Measurements from ENCODE around the gene STK32B. TPM values are rescaled to one million over a fixed set of nuclear protein-coding genes. Genes with fewer than 3 reads are reported as not detected.

The STK32B gene
- total and polyA plus RNA-seq, 2 donors (not counting 3 experiments of a cell fraction or from before 2014, with no cell fraction given), result 5.6 to 7.8 TPM

DNA sequence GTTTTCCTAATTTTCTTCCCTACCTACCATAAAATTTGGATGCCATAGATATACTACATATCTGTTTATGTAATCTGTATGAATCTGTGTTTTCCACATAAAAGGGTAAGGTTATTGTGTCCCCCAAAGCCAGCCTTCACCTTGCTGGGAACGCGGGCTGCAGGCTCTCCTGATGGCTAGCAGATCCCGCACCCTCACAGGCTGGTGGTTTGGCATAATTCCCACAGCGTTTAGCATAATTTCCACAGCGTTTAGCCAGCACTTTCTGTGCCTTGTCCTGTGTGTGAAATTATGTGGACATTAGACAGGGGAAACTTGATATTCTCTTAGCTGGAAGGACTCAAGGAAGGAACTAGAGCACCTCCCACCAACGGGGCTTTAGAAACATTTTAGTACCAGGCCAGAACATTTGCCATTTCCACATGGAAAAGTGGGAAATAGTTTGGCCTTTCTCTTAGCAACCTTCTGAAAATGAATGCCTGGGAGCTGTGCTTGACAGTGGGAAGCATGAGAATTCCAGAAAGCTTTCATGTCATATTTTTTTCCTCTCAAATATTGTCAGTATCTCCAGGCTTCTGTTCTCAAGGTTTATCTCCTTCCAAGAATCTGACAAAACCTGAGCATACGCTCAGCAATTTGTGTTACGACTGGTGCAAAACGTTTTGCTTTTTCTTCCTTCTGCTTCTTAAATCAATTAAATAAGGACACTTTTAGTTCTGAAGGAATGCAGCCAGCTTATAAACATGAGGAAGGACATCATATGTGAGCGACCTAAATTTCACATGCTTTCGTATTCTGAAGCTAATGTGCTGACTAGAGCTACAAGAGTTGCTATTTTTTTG, 67.9 kb downstream of the STK32B start:
- CTCF ChIA-PET, result no interaction called here
- POLR2A ChIA-PET, result no interaction called here
- no peak overlapping the region for H3K4me2 ChIP-seq (ENCODE audit: insufficient read depth, low read length)

More for the DNA sequence above, 67.9 kb downstream of the STK32B start:
- intact Hi-C loops (cut with micrococcal nuclease), result no loop called here
- TF ChIP-seq, protein P1, sequence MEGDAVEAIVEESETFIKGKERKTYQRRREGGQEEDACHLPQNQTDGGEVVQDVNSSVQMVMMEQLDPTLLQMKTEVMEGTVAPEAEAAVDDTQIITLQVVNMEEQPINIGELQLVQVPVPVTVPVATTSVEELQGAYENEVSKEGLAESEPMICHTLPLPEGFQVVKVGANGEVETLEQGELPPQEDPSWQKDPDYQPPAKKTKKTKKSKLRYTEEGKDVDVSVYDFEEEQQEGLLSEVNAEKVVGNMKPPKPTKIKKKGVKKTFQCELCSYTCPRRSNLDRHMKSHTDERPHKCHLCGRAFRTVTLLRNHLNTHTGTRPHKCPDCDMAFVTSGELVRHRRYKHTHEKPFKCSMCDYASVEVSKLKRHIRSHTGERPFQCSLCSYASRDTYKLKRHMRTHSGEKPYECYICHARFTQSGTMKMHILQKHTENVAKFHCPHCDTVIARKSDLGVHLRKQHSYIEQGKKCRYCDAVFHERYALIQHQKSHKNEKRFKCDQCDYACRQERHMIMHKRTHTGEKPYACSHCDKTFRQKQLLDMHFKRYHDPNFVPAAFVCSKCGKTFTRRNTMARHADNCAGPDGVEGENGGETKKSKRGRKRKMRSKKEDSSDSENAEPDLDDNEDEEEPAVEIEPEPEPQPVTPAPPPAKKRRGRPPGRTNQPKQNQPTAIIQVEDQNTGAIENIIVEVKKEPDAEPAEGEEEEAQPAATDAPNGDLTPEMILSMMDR (IDR thresholded peaks at IDR 0.05; ENCODE audit: extremely low read depth in 1 of 2, insufficient read depth in 1 of 2, low read depth in 1 of 2, low read length in 2 of 2), result no peak
- TF ChIP-seq EZH2 (IDR thresholded peaks at IDR 0.05; ENCODE audit: borderline replicate concordance, low read depth, low read length, severe bottlenecking) (no peak), MAX (IDR thresholded peaks at IDR 0.05; ENCODE audit: insufficient read depth, insufficient read length) (no peak), MYC (IDR thresholded peaks at IDR 0.05; ENCODE audit: low read depth, low read length) (no peak), FOS (IDR thresholded peaks at IDR 0.05; ENCODE audit: borderline replicate concordance, insufficient read depth, low read length) (no peak), POLR2A (IDR thresholded peaks at IDR 0.05; ENCODE audit: low read depth, low read length) (no peak), POLR2AphosphoS5 (IDR thresholded peaks at IDR 0.05; ENCODE audit: insufficient read depth, low read depth, low read length) (no peak)
- Histone ChIP-seq H3K9ac (replicated peaks; ENCODE audit: extremely low read depth, insufficient read depth, low read length) (no peak overlapping the region), H3K36me3 (ENCODE audit: control insufficient read depth in 2 of 2, extremely low read depth in 1 of 2, insufficient read depth in 2 of 2, low read length in 2 of 2) (no peaks in the 10 kb centered on the region), H3K27me3 (ENCODE audit: control insufficient read depth in 2 of 2, insufficient read depth in 2 of 2, low read length in 2 of 2) (no peaks in the 10 kb centered on the region), H3K79me2 (ENCODE audit: control insufficient read depth, insufficient read depth, low read length) (no peaks in the 10 kb centered on the region), H2AFZ (ENCODE audit: low read depth, low read length) (no peak overlapping the region), H4K20me1 (replicated peaks; ENCODE audit: control insufficient read depth, extremely low read depth, insufficient read depth, low read length) (no peaks in the 10 kb centered on the region), H3K4me3 (replicated peaks in 1 of 3; ENCODE audit: insufficient read depth in 1 of 3, low read depth in 1 of 3, low read length in 3 of 3) (no peak overlapping the region), H3K9me3 (replicated peaks; ENCODE audit: control insufficient read depth, insufficient read depth, low read length) (no peaks in the 10 kb centered on the region), H3K9me1 (replicated peaks; ENCODE audit: control insufficient read depth, extremely low read depth, insufficient read depth, low read length) (no peaks in the 10 kb centered on the region), H3K4me1 (ENCODE audit: control insufficient read depth, extremely low read depth, insufficient read depth, low read length) (no peaks in the 10 kb centered on the region), H3K27ac (ENCODE audit: insufficient read depth, low read depth, low read length) (no peak overlapping the region)
- no TSS peak for BruUV-seq (replicated peaks)
- DNase-seq (ENCODE audit: low read depth, low spot score) (no peak), FAIRE-seq (no peak)
- dilution Hi-C loops (cut with MboI; ENCODE audit: extremely low pct_ligation_motif_present, low sequenced_read_pairs), result no loop called here

All from endothelial cell of umbilical vein (primary cell).